Skeletal muscle cell (primary cell): Measurements from ENCODE around the gene SPATA31A6.
"Not testable (repeated sequence)": the region's sequence is repeated elsewhere in the genome, so short reads cannot be mapped to it uniquely, and the experiment has no call there.

Experiments used
- DNase-seq: peaks from one replicate; pipeline ENCODE4 v3.0.0-alpha.2; 2010; ENCODE audit warnings: low read depth
- H3K4me3 ChIP-seq: 2 replicates; pipeline ENCODE4 v1.5.1; 2011; ENCODE audit warnings: low read depth, mild to moderate bottlenecking, control low read depth, low read length, moderate library complexity

The SPATA31A6 gene

DNA sequence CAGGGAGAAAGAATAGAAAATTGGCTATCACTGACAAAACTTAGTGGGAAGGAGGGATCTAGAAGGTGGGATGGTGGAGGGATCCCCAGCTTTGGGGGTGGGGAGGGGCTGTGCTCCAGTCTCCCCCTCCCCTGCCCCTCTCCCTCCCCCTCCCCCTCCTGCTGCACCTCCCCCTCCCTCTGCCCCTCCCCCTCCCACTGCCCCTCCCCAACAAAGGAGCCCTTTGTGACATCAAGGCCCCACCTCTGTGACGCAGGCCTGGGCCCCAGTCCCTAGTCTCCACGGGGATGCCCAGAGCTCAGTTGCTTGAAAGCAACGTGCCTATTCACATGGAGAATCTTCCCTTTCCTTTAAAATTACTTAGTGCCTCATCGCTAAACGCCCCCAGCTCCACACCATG lies at the start of gene SPATA31A6:
SPATA31A6 (plus strand) TSS at position 301 of the 400 bp plus-strand sequence; CDS start at position 330, 29 bp downstream.
- DNase-seq, H3K4me3 ChIP-seq: not testable (repeated sequence)

DNA sequence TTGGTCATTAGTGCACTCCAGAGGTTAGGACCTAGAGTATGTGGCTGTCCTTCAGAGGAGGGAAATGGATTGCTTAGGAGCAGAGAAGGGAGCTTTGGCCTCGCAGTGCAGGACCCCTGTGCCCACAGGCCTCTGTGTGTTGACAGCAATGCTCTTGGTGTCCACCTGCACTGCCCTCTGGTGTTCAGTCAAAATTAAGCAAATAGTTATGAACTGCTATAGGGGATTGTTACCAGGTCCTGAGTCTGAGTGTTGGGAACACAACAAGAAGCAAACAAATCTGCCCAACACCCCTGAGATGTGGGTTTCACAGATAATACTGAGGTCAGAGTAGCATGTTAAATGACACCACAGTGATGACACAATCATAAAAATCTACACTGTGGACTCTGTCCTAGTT lies 23.2 kb upstream of the SPATA31A6 start:
- not testable (repeated sequence) for DNase-seq, H3K4me3 ChIP-seq

DNA sequence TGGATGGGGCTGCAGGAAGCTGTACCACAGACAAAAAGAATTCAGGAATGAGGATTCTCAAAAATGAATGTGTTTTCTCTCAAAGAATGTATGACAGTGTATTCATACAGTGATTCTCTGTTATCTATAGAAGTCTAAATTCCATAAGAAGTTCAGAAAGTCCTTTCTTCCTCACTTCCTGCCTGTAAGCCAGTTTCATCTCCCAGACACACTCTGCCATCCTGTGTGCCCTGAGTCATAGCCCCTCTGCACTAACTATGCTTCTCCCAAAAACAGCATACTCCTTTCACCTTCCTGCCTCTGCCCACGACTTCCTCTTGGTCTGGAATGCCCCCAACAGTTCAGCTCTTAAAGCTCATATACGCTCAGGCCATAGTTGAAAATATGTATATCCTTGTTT lies 36.4 kb downstream of the SPATA31A6 start:
- not testable (repeated sequence) for H3K4me3 ChIP-seq, DNase-seq

GRCh38 chr9:42223230-42223629 lies 39.8 kb downstream of the SPATA31A6 start:
- not testable (repeated sequence) for DNase-seq, H3K4me3 ChIP-seq

DNA sequence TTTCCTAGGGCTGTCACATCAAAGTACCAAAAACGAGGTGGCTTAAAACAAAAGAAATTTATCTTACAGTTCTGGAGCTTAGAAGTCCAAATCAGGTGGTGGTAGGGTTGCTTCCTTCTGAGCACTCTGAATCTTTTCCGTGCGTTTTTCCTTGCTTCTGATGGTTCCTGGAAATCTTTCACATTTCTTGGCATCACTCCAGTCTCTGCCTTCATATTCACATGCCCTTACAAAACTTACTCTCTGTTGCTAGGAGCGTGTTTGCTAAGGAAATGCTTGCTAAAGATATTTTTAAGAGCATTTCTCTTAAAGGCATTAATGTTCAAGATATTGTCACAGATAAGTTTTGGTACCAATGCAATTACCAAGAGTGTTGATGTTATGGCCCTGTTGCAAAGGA lies 49.6 kb downstream of the SPATA31A6 start:
- DNase-seq, H3K4me3 ChIP-seq: not testable (repeated sequence)

DNA sequence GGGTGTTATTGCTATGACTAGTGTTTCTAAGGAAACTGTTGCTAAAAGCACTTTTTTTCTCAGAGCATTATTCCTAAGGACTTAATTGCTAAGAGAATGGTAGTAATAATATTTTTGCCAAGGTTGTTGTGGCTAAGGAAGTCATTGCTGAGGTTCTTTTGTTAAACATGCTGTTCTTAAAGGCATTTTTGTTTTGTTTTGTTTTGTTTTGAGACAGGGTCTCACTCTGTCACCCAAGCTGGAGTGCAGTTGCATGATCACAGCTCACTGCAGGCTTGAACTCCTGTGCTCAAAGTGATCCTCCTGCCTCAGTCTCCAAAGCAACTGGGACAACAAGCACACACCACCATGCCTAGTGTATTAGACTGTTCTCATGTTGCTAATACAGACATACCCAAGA lies 51.2 kb downstream of the SPATA31A6 start:
- not testable (repeated sequence) for DNase-seq

DNA sequence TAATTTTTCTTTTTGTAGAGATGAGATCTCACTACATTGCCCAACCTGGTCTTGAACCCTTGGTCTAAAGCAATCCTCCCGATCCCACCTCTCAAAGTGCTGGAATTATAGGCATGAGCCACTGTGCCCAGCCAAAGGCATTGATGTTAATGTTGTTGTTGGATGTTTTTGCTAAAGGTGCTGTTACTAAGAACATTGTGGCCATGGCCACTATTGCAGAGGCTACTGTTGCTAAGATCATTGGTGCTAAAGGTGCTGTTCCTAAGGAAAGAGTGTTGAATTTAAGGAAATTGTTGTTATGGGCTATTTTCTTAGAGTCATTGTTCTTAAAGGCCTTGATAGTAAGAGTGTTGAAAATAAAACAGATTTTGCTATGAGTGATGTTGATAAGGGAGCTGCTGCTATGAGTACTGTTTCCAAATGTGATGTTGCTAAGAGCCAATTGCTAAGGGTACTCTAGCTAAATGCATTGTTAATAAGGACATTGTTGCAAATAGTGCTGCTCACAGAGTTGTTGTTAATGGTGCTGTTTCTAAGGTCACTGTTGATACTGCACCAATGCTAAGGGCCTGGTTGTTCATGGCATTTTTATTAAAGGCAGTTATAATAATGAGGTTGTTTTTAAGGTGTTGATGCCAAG lies 52.0 kb downstream of the SPATA31A6 start:
- not testable (repeated sequence) for DNase-seq, H3K4me3 ChIP-seq

More for the DNA sequence above, 51.2 kb downstream of the SPATA31A6 start:
- not testable (repeated sequence) for H3K4me3 ChIP-seq

- DNase-seq, H3K4me3 ChIP-seq: not testable (repeated sequence)
These were observed 52.6 kb downstream of the SPATA31A6 start for GRCh38 chr9:42236097-42236496.

- not testable (repeated sequence) for H3K4me3 ChIP-seq, DNase-seq
These were observed 53.9 kb downstream of the SPATA31A6 start for GRCh38 chr9:42237381-42237780.

DNA sequence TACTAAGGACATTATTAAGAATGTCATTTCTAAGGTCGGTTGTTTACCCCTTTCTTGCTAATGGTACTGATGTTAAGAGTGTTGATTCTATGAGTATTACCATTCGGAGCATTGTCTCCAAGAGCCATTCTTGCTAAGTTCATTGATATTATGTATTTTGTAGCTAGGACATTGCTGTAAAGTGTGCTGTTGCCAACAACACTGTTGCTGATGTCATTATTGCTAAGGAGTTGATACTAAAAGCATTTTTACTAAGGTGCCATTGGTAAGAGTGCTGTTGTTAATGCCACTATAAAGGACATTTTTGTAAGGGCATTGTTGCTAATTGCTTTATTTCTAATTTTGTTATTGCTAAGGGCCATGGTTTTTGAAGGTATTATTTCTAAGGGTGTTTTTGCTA lies 55.4 kb downstream of the SPATA31A6 start:
- not testable (repeated sequence) for H3K4me3 ChIP-seq, DNase-seq
